A549 treated with RU486 at 1 μM for 4 hours (cell line): ENCODE measurements around the gene RIBC1. TPM values are rescaled to one million over a fixed set of nuclear protein-coding genes. Genes with fewer than 3 reads are reported as not detected.

ENCODE experiments used
- total RNA-seq: library from RNA; stranded (reverse); fragments of 200-300 nt; extraction: Qiagen RNA extraction; gene quantifications from 5 replicates; pipeline ENCODE4 v1.2.3, GENCODE V29; 2022; ENCODE audit warnings: low read depth

RIBC1 gene
- 0.45 to 1.0 TPM (median 0.90 TPM) in 5 replicates for total RNA-seq

DNA sequence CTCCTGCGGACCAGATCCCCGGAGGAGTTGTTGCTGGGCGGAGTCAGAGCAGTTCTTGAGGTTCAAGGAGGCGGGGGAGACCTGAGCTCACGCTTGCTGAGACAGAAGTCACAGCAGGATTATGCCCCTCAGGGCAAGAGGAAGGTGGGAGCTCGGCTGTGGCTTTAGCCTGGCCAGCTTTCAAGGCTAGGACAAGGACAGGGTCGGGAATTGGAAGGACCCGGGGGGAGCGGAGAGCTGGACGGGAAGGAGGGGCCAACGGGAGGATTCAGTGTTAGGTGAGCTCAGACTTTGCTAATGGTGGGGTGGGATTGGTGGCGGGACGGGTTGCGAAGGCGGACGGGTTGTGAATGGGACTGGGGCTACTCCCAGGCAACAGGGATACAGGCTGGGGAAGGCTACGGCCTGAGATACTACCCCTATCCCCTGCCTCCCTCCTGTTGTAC lies at the start of gene RIBC1:
Gene RIBC1, plus strand, starts transcription at position 13 of the 446 bp plus-strand sequence. CDS start 3,404 bp downstream, outside the sequence.

DNA sequence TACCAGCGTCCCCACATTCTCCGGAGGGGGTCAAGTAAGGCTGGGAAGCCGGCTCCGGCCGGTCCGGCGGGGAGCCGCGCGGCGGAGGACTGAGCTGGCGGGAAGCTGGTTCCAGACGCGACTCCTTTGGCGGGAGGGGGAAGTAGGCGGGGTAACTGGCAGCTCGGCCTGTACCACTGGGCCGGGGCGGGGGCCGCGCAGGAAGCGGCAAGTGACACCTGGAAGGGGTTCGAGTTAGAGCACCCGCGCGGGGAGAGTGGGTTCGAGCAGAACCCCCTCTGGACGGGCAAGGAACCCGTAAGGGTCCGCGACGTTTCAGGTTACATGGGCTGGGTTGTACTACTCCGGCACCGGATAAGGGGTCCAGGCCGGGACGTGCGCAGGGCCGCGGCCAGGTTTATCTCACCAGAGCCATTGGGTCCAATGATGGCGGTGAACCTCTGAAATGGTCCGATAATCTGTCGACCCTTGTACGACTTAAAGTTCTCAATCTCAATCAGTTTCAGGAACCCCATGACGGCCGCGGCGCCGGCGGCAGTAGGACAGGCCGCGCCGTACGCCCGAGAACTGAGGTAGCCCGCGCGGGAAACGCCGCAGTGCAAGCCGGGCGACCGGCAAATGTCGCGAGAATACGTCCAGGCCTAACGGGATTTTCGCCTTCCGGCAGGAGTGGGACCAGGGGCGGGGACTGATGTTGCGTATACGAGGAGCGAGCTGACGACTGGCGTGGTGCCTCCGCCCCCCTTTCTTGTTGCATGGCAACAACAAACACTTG lies 400 bp upstream of the RIBC1 start, which contains the start of gene SMC1A:
Gene SMC1A, minus strand, starts transcription at position 569 of the 775 bp plus-strand sequence. Its CDS starts 54 bp downstream, at position 515.

DNA sequence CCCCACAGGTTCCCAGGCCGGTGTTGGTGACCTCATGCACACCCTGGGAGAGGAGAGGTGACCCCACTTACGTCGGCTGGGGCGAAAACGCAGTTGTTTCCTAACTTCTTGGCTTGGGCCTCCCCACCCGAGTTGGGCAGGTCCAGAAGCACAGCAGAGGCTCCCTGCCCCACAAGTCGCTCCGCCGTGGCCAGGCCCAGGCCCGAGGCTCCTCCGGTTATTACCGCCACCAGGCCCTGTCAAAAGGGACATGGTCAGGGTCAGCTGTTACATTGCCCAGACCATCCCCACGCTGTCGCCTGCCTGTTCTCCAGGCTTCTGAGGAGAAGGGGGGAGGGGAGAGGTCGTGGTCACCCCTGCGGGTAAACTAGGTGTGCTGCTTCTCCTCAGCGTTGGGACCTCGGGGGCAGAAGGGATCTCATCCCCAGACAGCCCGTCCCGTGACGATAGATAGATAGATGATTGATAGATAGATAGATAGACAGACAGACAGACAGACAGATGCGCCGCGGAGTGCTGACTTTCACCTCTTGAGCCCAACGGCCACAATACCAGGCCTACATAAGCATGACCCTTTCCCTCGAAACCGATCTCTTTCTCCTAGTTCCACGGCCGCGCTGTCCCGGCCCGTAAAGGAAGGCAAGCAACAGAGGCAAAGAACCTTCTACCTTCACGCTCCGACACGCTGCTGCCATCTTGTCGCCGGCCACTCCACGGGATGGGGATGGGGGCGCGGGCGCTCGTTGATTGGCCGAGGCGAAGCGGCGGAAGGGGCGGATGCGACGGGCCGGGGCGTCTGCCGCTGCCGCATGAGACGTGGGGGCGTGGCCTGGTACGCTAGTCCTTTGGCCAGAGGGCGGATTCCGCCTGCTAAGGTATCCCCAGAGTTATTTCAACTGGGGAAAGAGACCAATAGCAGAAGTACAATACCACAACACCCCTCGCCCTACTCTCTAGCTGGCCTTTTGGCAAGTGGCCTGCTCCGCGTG lies 11.3 kb downstream of the RIBC1 start, which contains the start of gene HSD17B10:
Gene HSD17B10, minus strand, starts transcription at position 720 of the 989 bp plus-strand sequence. Its CDS starts 25 bp downstream, at position 695.

Other genes with a start within 250 kb of the RIBC1 start
- 43.3 to 56.4 TPM (median 52.7 TPM) in 5 replicates for gene KDM5C, start 197.7 kb upstream of the RIBC1 start, total RNA-seq
- gene IQSEC2, start 141.3 kb upstream of the RIBC1 start, total RNA-seq: 31.0 to 42.7 TPM (median 39.6 TPM) in 5 replicates
- gene SMC1A, start 219 bp upstream of the RIBC1 start, total RNA-seq: 48.4 to 54.3 TPM (median 52.8 TPM) in 5 replicates
- 166 to 206 TPM (median 185 TPM) in 5 replicates for gene HSD17B10, start 11.5 kb downstream of the RIBC1 start, total RNA-seq